GM12874 (cell line): Measurements from ENCODE around the gene GDPGP1.

Experiments used
- TF ChIP-seq, protein P1 (sequence below): IDR thresholded peaks from 2 replicates; pipeline ENCODE4 v1.5.1; 2011; ENCODE audit warnings: low read depth, mild to moderate bottlenecking, control low read depth, low read length, moderate library complexity; ENCODE audit not compliant: insufficient read depth

The GDPGP1 gene

DNA sequence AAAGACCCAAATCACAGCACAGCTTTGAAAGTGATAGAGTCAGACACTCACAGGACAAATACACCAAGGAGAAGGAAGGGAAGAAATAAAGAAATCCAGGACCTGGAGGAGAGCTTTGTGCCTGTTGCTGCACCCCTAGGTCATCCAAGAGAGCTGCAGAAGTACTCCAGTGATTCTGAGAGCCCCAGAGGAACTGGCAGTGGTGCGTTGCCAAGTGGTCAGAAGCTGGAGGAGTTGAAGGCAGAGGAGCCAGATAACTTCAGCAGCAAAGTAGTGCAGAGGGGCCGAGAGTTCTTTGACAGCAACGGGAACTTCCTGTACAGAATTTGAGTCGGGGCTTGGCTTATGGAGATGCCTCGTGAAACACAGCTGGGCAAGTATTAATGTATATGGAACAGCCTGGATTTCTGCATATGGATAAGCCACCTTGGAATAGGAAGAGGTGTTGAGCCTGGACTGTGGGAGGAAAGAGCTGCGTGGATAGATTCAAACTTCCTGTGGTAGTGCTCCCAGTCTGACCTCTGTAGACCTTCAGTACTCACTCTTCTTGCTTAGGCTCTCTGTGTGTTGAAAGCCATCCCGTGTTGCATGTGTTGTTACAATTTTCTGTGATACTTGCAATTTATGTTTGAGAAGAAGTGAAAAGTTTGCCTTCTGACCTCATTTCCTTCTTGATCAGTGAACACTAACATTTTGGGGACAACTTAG lies 37.6 kb downstream of the GDPGP1 start:
- TF ChIP-seq, protein P1, sequence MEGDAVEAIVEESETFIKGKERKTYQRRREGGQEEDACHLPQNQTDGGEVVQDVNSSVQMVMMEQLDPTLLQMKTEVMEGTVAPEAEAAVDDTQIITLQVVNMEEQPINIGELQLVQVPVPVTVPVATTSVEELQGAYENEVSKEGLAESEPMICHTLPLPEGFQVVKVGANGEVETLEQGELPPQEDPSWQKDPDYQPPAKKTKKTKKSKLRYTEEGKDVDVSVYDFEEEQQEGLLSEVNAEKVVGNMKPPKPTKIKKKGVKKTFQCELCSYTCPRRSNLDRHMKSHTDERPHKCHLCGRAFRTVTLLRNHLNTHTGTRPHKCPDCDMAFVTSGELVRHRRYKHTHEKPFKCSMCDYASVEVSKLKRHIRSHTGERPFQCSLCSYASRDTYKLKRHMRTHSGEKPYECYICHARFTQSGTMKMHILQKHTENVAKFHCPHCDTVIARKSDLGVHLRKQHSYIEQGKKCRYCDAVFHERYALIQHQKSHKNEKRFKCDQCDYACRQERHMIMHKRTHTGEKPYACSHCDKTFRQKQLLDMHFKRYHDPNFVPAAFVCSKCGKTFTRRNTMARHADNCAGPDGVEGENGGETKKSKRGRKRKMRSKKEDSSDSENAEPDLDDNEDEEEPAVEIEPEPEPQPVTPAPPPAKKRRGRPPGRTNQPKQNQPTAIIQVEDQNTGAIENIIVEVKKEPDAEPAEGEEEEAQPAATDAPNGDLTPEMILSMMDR = no peak

DNA sequence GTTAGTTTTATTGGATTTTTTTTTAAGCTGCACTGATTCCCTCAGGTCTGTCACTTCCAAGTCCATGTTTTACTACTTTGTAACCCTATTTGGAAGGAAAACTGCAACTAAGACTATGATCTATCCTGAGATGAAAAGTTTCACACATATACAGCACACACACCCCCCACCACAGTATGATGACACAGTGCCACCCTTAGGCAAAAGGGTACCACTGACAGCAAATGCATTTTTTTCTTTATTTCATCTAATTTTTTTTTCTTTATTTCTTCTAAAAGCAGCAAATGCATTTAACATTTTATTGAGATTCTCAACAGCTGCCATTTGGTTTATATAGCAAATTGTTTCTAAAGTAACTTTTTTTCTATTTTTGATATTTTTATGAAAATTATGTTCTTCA lies 52.7 kb downstream of the GDPGP1 start:
- TF ChIP-seq, protein P1 = peak; percentile 48

DNA sequence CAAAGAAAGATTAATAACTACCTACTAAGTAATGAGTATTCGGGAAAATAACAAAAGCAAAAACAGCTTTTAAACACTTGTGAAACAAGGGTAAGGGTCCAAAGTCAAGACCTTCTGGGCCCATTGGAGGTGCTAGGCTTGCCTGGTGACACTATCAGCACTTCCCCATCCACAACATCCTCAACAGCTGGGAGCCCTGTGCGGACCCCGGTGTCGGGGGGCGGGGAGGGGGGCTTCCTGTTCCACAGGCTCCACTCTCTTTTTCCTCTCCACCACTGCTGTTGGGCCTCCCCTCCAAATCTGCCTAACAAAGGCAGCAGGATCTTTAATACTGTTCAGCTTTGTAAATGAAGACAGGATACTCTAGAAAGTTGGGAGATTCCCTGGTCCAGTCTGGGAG lies 53.1 kb downstream of the GDPGP1 start:
- TF ChIP-seq, protein P1 = no peak

DNA sequence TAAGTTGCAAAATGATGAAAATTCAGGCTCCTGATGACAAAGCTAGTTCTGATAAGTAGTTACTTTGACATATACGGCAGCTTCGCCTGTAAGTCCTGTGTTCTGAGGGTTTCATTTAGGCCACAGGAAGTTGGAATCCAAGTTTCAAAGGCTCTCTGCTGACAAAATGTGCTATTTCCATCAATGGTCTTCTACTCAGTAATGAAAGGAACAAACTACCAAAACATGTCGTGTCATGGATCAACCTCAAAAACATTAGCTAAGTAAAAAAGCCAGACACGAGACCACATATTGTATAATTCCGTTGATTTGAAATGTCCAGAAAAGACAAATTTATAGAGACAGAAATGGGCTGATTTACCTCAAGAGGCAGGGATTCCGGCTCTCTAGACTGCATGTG lies 53.9 kb downstream of the GDPGP1 start:
- TF ChIP-seq, protein P1 = no peak

DNA sequence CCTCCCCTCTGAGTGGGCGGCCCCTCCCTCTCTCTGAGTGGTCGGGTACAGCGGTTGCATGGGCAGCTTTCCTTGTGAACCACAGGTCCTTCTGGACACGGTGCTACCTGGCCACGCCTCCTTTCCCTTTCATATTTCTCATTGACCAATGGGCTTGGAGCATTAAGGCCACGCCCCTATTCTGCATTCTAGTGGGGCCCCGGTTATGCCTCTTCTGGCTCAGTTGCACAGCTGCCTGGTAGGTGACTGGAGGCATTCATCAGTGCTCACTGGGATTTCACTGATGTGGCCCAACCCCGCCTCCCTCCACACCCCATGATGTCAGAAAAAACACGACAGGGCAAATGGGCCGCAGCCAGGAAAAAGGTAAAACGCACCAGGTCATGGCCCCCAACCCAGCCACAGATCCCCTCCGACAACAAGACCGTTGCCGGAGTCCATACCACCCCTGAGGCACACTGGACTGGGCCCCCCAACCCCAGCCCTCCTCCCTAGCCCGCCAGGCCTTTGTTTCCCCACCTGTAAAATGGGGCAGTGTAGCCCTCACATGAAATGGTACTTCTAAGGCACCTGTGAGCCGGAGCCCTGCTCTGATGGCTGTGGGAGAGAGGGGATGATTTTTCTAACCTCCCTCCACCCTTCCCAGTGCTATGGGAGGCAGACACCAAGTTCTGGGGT lies 57.8 kb downstream of the GDPGP1 start:
- TF ChIP-seq, protein P1 = no peak

DNA sequence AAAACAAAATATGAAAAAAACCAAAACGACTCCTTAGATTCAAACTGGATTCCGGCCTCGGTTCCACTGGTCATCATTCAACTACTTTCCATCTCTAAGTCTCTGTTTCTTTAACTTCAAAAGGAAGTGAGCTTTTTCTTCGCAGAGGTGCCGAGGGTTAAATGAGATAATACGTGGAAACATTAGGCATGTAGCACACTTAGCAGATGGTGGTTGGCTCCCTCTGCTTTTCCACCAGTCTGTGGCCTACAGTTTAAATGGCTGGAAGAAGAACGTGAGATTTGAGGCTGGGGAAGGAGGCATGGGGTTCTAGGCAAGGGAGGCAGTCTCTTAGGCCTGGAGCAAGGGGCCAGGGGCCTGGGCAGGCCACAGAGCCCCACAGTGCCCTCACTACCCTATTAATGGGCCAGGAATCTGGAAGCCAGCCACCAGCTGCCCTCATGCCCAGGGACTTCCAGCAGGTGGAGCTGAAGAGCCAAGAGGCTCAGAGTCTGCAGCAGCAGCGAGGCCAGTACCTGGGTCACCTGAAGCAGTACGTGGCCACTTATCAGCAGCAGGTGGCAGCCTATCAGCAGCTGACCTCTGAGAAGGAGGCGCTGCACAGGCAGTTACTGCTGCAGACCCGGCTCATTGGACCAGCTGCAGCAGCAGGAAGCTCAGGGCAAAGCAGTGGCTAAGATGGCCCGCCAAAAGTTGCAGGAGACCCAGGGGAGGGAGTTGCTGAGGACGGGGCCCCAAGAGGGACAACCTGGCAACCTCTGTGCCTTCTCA lies 59.2 kb downstream of the GDPGP1 start:
- TF ChIP-seq, protein P1 = peak; percentile 94

DNA sequence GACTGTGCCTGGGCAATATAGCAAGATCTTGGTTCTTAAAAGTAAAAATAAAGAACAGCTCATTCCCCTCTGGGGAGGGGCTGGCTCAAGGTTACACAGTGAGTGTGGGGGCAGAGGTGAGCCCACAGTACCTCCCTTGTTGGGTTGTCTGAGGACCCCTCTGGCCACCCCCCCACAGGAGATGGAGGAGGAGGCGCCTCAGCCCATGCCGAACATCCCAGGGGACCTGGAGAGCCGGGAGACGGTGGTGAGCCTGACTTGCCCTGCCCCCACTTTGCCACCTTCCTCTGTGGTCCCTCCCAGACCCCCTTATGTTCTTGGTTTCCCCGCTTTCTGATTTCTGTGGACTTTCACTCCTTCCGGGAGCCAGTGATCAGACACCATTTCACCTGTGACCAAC lies 60.1 kb downstream of the GDPGP1 start:
- TF ChIP-seq, protein P1 = no peak
